ENCODE measurements around the gene PDILT.

- TF ChIP-seq CTCF (IDR thresholded peaks at IDR 0.05): no peak
- no peak for TF ChIP-seq POLR2A (IDR thresholded peaks at IDR 0.05)
Measured at GRCh38 chr16:20325005-20325404, 79.5 kb downstream of the PDILT start.

Measured in body of pancreas (tissue), 4 donors.